EL (cell line): ENCODE measurements around the gene TMEM219.

Experiments
- DNase-seq: peaks from one replicate; pipeline ENCODE4 v3.0.0-alpha.2; 2016

TMEM219 gene

GRCh38 chr16:29983420-29984136, 21.7 kb downstream of the TMEM219 start:
- no peak for DNase-seq

- DNase-seq: no peak
Measured at GRCh38 chr16:29984137-29984763, 22.4 kb downstream of the TMEM219 start.

GRCh38 chr16:29984764-29985147, 22.9 kb downstream of the TMEM219 start:
- DNase-seq: no peak

DNA sequence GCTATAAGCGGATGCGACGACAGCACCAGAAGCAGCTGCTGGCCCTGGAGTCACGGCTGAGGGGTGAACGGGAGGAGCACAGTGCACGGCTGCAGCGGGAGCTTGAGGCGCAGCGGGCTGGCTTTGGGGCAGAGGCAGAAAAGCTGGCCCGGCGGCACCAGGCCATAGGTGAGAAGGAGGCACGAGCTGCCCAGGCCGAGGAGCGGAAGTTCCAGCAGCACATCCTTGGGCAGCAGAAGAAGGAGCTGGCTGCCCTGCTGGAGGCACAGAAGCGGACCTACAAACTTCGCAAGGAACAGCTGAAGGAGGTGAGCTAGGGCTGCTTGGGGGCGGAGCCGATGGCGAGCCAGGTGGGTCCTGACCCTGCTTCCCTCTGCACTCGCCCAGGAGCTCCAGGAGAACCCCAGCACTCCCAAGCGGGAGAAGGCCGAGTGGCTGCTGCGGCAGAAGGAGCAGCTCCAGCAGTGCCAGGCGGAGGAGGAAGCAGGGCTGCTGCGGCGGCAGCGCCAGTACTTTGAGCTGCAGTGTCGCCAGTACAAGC, 23.5 kb downstream of the TMEM219 start:
- DNase-seq: no peak

DNA sequence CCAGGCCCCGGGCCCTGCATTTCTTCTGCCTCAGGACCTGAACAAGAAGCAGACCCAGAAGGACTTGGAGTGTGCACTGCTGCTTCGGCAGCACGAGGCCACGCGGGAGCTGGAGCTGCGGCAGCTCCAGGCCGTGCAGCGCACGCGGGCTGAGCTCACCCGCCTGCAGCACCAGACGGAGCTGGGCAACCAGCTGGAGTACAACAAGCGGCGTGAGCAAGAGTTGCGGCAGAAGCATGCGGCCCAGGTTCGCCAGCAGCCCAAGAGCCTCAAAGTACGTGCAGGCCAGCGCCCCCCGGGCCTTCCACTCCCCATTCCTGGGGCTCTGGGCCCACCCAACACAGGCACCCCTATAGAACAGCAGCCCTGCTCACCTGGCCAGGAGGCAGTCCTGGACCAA, 24.4 kb downstream of the TMEM219 start:
- no peak for DNase-seq

DNA sequence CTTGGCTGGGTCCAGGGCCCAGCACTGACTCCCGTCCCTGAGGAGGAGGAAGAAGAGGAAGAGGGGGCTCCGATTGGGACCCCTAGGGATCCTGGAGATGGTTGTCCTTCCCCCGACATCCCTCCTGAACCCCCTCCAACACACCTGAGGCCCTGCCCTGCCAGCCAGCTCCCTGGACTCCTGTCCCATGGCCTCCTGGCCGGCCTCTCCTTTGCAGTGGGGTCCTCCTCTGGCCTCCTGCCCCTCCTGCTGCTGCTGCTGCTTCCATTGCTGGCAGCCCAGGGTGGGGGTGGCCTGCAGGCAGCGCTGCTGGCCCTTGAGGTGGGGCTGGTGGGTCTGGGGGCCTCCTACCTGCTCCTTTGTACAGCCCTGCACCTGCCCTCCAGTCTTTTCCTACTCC, 25.1 kb downstream of the TMEM219 start:
- DNase-seq: no peak

GRCh38 chr16:29987371-29988085, 25.6 kb downstream of the TMEM219 start:
- DNase-seq: no peak

GRCh38 chr16:29988346-29989075, 26.6 kb downstream of the TMEM219 start:
- DNase-seq: no peak

- no peak for DNase-seq
Measured at GRCh38 chr16:29989111-29989858, 27.4 kb downstream of the TMEM219 start.

DNA sequence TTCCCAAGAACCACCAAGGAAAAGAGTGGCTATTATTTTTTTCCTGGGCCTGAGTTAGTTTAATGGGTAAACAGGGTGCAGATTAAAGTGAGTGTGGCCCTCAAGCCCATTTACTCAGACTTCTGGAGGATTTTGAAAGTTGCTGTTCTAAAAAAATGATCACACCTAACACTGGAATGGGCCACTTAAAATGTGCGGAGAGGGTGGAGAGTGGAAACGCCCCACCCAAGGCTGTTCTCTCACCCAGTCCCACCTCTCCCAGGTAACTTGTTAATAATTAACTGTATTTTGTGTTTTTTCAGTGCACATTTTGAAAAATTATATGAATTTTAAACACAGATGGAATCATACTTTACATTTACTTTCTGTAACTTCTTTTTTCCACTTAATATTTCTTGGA, 28.2 kb downstream of the TMEM219 start:
- DNase-seq: no peak

DNA sequence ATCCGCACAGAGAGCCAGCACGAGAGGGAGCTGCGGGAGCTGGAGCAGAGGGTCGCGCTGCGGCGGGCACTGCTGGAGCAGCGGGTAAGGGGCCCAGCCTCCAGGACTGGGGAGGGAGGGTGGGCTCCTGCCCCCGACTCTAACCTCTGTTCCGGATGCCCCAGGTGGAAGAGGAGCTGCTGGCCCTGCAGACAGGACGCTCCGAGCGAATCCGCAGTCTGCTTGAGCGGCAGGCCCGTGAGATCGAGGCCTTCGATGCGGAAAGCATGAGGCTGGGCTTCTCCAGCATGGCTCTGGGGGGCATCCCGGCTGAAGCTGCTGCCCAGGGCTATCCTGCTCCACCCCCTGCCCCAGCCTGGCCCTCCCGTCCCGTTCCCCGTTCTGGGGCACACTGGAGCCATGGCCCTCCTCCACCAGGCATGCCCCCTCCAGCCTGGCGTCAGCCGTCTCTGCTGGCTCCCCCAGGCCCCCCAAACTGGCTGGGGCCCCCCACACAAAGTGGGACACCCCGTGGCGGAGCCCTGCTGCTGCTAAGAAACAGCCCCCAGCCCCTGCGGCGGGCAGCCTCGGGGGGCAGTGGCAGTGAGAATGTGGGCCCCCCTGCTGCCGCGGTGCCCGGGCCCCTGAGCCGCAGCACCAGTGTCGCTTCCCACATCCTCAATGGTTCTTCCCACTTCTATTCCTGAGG, 29.1 kb downstream of the TMEM219 start:
- DNase-seq: no peak

- no peak for DNase-seq
Measured at GRCh38 chr16:29991571-29991904, 29.7 kb downstream of the TMEM219 start.

- DNase-seq: peak; percentile 37
Measured at GRCh38 chr16:29992344-29992967, 30.6 kb downstream of the TMEM219 start.

DNA sequence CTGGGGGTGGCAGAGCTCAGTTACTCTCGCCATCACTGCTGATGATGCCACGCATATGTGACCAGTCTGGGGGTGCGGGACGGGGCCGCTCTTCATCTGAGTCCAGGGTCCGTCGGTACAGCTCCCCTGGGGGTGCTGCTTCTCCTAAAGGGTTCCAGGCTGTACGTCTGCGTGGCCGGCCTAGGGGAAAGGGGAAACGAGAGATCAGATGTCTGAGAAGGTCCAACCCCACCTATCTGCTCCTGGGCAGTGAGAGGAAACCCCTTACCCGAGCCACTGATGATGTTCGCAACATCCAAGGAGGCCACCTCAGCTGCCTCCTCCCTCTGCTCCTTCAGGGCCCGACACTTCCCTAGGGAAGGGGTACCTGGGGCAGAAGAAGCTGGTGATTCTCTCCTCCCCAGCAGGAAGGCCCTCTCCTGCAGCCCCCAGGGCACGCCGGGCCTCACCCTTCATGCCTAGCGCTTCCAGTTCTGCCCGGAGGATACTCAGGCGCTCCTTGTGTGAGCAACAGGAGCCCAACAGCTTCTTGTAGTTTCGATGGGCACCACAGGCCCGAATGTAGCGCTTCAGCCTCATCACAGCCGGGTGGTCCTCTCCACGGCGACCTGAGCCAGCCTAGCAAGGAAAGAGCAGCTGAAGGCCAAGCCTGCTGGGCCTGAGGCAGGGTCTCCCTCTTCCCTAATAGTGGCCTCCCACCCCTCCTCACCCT, 31.5 kb downstream of the TMEM219 start:
- DNase-seq: no peak

DNA sequence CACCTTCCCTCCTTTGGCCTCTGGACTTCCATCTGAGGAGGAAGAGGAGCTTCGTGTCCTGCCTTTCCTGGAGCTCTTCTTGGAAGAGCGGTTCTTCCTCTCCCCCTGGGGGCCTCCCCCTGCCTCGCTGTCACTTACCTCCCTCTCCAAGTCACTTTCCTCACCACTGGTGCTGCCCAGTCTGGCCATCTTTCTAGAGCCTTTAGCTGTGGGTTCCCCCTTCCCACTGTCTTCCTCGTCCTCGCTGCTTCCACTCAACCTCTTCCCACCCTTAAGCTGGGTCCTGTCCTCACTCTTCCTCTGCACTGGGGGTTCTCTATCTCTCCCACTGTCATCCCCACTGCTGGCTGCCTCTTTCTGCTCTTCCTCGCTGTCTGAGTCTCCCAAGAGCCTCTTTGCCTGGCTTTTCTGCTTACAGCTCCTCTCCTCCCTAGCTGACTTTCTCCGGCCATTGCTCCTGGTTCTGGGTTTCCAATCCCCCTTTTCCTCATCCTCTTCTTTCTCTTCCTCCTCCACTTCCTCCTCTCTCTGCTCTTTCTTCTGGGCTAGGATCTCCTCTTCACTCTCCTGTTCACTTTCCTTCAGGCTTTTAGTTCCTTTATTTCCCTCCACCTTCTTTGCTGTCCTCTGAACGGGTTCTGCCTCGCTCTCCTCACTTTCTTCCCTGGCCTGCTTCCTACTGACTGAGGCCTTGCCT, 32.2 kb downstream of the TMEM219 start:
- DNase-seq: no peak

GRCh38 chr16:29994600-29995323, 32.9 kb downstream of the TMEM219 start:
- peak; percentile 94 for DNase-seq

- peak; percentile 80 for DNase-seq
Measured at GRCh38 chr16:29995324-29995910, 33.5 kb downstream of the TMEM219 start, which contains the start of gene HIRIP3. Gene HIRIP3, minus strand, starts transcription at chr16:29995617. Its CDS starts 12 bp downstream, at chr16:29995605.

GRCh38 chr16:29995911-29996765, 34.3 kb downstream of the TMEM219 start, which contains the start of gene INO80E:
Gene INO80E, plus strand, starts transcription at chr16:29996241. Its CDS starts 70 bp downstream, at chr16:29996311.
- peak; percentile 95 for DNase-seq
